Common myeloid progenitor, CD34-positive (primary cell): ENCODE data around the gene CUEDC1.
A peak's percentile ranks its signal among the peaks of the same experiment; 100 is the strongest.

Experiments used
- CTCF ChIA-PET: fragments of 350-600 bp; sonication (Branson Sonifier 250); formaldehyde crosslinking; loops from one replicate; lab custom pipeline; 2021; ENCODE audit warnings: antibody characterized with exemption; lab: Charles Lee
- POLR2A ChIA-PET: fragments of 350-600 bp; sonication (Branson Sonifier 250); formaldehyde crosslinking; loops from one replicate; lab custom pipeline; 2021; ENCODE audit warnings: antibody characterized with exemption; lab: Charles Lee
- DNase-seq, 3 donors: peaks; one replicate each; pipeline versions ENCODE4 v3.0.0 to v3.0.0-alpha.2; 2013
- H3K27ac ChIP-seq, 2 experiments: 1 replicate in 1 of 2; 2 replicates in 1 of 2; pipeline ENCODE4 v1.7.0; 2013; ENCODE audit warnings: inconsistent platforms in 2 of 2, low read length in 2 of 2, mild to moderate bottlenecking in 2 of 2, low read depth in 1 of 2, moderate library complexity in 1 of 2; ENCODE audit not compliant: severe bottlenecking in 2 of 2, insufficient read depth in 1 of 2, poor library complexity in 1 of 2
- H3K27me3 ChIP-seq, 5 experiments: replicated peaks in 2 of 5; 1 replicate in 3 of 5; 2 replicates in 2 of 5; pipeline versions ENCODE4 v1.6.1 to v1.7.0; 2013; ENCODE audit warnings: low read length in 4 of 5, mild to moderate bottlenecking in 2 of 5, moderate library complexity in 2 of 5, inconsistent platforms in 1 of 5; ENCODE audit not compliant: insufficient read depth in 5 of 5, control insufficient read depth in 4 of 5
- H3K36me3 ChIP-seq, 4 experiments: 1 replicate in 2 of 4; 2 replicates in 2 of 4; pipeline versions ENCODE4 v1.6.1 to v1.7.0; 2013; ENCODE audit warnings: low read length in 3 of 4, control low read depth in 1 of 4, mild to moderate bottlenecking in 1 of 4; ENCODE audit not compliant: control insufficient read depth in 4 of 4, insufficient read depth in 4 of 4
- H3K4me1 ChIP-seq, 4 experiments: 1 replicate in 3 of 4; 2 replicates in 1 of 4; pipeline versions ENCODE4 v1.6.1 to v1.7.1; 2013; ENCODE audit warnings: low read length in 3 of 4, mild to moderate bottlenecking in 3 of 4, control low read depth in 1 of 4, inconsistent platforms in 1 of 4, moderate library complexity in 1 of 4; ENCODE audit not compliant: control insufficient read depth in 4 of 4, insufficient read depth in 4 of 4; ENCODE audit errors: control extremely low read depth in 1 of 4
- H3K4me3 ChIP-seq, 7 experiments: 1 replicate in 4 of 7; 2 replicates in 3 of 7; pipeline versions ENCODE4 v1.5.1 to v1.7.0; 2013; ENCODE audit warnings: mild to moderate bottlenecking in 7 of 7, low read length in 6 of 7, moderate library complexity in 6 of 7, inconsistent platforms in 2 of 7, low read depth in 2 of 7, control low read depth in 1 of 7; ENCODE audit not compliant: insufficient read depth in 4 of 7, control insufficient read depth in 1 of 7; ENCODE audit errors: extremely low read depth in 1 of 7
- H3K9me3 ChIP-seq, 5 experiments: 1 replicate in 4 of 5; 2 replicates in 1 of 5; pipeline versions ENCODE4 v1.6.1 to v1.7.1; 2013; ENCODE audit warnings: low read length in 4 of 5, mild to moderate bottlenecking in 2 of 5, inconsistent platforms in 1 of 5, low read depth in 1 of 5, moderate library complexity in 1 of 5; ENCODE audit not compliant: control insufficient read depth in 4 of 5, insufficient read depth in 2 of 5; ENCODE audit errors: control extremely low read depth in 1 of 5
- WGBS: methylation state at CpG from one replicate; pipeline ENCODE4 v1.1.5; 2013; ENCODE audit not compliant: insufficient coverage; 5-methylcytosine and 5-hydroxymethylcytosine counted together

Gene CUEDC1

DNA sequence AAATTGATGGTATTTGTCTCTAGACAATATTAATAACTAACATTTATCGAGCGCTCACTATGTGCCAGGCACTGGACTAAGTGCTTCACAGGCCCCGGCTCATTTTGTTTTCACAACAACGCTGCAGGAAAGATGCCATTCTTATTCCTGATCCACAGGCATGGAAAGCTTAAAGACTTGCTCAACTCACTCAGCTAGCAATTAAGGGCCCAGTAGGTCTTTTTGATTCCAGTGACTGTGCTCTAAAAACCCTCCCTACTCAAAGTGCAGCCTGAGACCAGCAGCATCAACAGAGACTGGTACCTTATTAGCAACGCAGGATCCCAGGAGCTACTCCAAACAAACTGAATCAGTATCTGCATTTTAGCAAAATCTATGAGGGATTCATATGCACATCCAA lies 35.3 kb downstream of the CUEDC1 start:
- H3K27me3 ChIP-seq: no peaks in the 10 kb centered on the region
- POLR2A ChIA-PET: no interaction called here
- CTCF ChIA-PET: interaction anchor here (1.0 to 1.6 kb wide), 5 partner anchors 29 to 75 kb away, joined by 3 to 4 read pairs (median 3); no protein-coding TSS in a partner anchor
- H3K36me3 ChIP-seq: no peaks in the 10 kb centered on the region
- no peaks in the 10 kb centered on the region for H3K9me3 ChIP-seq
- no peak for DNase-seq
- H3K4me1 ChIP-seq: no peaks in the 10 kb centered on the region
- no peak overlapping the region for H3K4me3 ChIP-seq
- no CpG with 5 or more reads among the region's 5 CpGs for WGBS
- no peak overlapping the region for H3K27ac ChIP-seq

DNA sequence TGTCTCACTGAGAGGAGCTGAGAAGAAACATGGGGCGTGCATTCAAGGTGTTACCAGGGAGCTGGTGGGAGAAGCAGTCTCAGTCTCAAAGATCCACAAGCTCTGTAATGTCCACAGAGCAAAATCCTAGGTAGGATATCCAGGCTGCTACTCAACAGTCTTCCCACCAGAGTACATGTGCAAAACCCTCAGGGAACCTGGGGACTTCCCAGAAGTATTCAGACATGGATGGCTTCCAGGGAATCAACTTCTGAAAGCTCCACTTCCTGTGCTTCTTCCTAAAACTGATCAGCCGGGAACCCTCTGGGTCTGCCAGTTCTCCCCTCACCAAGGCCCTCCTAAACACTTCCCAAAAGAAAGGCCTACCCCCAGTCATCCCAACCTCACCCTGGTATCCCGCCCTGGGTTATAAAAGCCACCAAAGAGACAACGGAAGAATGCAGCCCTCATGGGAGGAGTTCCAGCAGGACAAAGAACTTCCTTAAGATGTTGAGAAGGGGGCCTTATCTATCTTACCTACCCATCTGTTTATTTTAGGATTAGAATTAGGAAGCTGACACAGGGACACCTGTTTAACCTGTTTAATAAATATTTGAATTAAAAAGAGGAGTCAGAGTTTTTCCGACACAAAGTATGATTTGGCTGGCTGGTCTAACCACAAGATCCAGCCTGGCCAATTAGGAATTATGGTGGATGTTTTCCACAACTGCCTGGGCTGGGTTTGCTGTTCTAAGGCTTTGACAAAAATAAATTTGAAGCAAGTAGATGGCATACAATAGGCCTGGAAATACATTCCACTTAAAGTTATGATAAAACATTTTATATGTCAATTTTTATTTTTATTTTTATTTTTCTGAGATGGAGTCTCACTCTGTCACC lies 37.0 kb downstream of the CUEDC1 start:
- Histone ChIP-seq H3K9me3 (no peaks in the 10 kb centered on the region), H3K27me3 (no peaks in the 10 kb centered on the region), H3K36me3 (no peaks in the 10 kb centered on the region), H3K4me1 (no peaks in the 10 kb centered on the region), H3K27ac (no peak overlapping the region), H3K4me3 (no peak overlapping the region)
- CTCF ChIA-PET: interaction anchor here (0.8 to 2.0 kb wide), 10 partner anchors 10 to 81 kb away, joined by 3 to 8 read pairs (median 4); no protein-coding TSS in a partner anchor
- DNase-seq: no peak
- POLR2A ChIA-PET: interaction anchor here (0.7 kb wide), 1 partner anchor 10 kb away, joined by 4 read pairs; no protein-coding TSS in a partner anchor
- WGBS: 74% methylated on average over 2 of the region's 5 CpGs

DNA sequence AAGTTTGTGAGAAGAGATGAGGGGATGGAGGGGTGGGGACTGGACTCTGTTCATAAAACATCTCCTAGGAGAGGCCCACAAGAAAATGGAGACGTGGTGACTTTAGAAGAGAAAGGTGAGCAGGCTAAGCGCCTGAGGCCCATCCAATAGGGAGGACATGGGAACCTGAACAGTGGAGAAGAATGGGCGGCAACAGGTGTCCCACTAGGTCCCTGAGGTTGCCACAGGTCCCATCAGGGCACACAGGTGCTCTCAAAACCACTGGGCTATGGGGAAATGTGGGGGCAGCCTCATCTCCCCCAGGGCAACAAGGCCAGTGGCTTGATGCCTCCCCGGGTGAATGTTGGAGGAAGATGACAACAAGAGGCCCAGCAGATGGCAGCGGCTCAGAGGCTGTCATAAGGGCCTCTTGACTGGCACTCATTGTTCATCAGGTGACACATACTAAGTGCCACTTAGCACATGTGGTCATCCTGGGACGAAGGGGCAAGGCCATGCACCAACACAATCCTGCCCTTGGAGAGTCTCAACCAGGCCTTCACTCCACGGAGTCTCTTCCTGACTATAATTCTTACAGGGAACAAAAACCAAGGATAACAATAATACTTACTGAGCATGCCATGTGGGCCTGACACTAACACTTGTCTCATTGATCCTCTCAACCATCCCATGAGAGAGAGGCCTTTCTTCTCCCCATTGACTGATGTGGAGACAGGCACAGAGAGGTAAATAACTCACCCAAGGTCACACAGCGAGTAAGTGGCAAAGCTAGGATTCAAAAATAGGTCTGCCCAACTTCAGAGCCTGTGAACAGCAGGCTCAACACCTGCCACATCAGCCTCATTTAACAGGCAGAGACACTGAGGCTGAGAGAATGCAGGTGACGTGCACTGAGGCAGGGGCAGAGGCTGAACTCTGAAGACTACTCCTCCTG lies 38.0 kb downstream of the CUEDC1 start:
- H3K27ac ChIP-seq: no peak overlapping the region
- no peak overlapping the region for H3K4me3 ChIP-seq
- no peaks in the 10 kb centered on the region for H3K4me1 ChIP-seq
- DNase-seq: peak in 2 of 3 donors; percentile 45 to 47
- H3K36me3 ChIP-seq: no peaks in the 10 kb centered on the region
- WGBS: 96% methylated on average over 9 of the region's 9 CpGs
- ChIA-PET CTCF (interaction anchor here (0.8 to 2.0 kb wide), 8 partner anchors 9 to 76 kb away, joined by 3 to 8 read pairs (median 4); no protein-coding TSS in a partner anchor), POLR2A (no interaction called here)
- no peaks in the 10 kb centered on the region for H3K9me3 ChIP-seq
- no peaks in the 10 kb centered on the region for H3K27me3 ChIP-seq

DNA sequence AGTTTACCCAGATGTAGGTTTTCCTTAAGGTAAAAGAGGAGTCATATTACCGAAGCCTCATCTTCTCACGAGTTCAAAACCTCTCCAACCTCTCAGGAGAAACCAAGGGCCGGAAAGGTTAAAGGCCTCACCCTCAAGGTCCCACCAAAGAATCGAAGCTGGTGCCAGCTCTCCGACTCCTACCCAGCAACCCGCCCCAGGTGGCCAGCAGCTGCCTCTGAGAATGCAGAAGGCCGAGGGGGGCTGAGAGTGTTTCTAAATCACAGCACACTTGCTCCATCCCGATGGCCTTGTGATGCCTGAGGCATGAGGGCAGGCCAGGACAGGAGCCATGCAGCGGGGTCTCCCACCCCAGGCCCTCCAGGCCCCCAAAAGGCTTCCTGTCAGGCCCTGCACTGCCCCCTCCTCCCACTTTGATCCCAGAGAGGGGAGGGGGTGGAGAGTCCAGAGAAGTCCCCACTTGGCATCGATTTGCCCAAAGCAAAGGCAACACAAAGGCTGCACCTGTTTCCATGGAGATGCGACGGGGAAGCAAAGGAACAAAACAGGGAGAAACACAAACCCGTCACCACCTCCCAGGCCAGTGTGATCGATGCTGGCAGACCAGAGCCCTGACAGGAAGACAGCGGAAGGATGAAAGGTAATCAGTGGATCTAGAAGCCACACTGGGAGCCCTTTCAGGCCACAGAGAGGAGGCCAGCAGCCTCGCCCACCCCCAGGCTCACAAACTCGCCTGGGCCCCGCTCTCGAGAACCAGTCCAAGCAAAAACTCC lies 39.0 kb downstream of the CUEDC1 start:
- Histone ChIP-seq H3K4me1 (no peaks in the 10 kb centered on the region), H3K36me3 (no peaks in the 10 kb centered on the region), H3K4me3 (no peak overlapping the region), H3K27ac (no peak overlapping the region), H3K27me3 (no peaks in the 10 kb centered on the region), H3K9me3 (no peaks in the 10 kb centered on the region)
- DNase-seq: no peak
- POLR2A ChIA-PET: no interaction called here
- CTCF ChIA-PET: interaction anchor here (0.7 to 2.6 kb wide), 8 partner anchors 11 to 83 kb away, joined by 3 to 9 read pairs (median 6); no protein-coding TSS in a partner anchor
- 96% methylated on average over 17 of the region's 19 CpGs for WGBS

DNA sequence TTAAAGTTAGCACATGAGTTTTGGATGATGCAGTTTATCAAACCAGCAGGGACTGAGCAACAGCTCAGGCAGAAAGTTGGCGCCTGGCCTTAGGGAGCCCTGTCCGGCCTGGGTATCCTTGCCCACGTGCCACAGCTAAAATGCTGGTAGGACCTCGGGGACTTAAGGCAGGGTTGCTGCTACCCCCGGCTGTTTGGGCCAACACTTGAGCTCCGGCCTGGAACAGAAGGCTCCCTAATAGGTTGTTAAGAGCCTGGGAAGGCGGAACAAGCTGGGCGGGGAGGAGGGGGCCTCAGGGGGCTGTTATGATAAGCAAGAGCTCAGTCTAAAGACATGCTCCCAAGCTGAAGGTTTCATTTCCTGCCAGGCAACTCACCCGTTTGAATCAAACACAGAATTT lies 39.7 kb downstream of the CUEDC1 start:
- POLR2A ChIA-PET: no interaction called here
- no peaks in the 10 kb centered on the region for H3K36me3 ChIP-seq
- no peaks in the 10 kb centered on the region for H3K4me1 ChIP-seq
- DNase-seq: no peak
- CTCF ChIA-PET: interaction anchor here (0.7 to 2.6 kb wide), 9 partner anchors 10 to 84 kb away, joined by 3 to 9 read pairs (median 5); no protein-coding TSS in a partner anchor
- no peak overlapping the region for H3K4me3 ChIP-seq
- WGBS: 99% methylated on average over 8 of the region's 9 CpGs
- no peak overlapping the region for H3K27ac ChIP-seq
- no peaks in the 10 kb centered on the region for H3K9me3 ChIP-seq
- H3K27me3 ChIP-seq: no peaks in the 10 kb centered on the region

DNA sequence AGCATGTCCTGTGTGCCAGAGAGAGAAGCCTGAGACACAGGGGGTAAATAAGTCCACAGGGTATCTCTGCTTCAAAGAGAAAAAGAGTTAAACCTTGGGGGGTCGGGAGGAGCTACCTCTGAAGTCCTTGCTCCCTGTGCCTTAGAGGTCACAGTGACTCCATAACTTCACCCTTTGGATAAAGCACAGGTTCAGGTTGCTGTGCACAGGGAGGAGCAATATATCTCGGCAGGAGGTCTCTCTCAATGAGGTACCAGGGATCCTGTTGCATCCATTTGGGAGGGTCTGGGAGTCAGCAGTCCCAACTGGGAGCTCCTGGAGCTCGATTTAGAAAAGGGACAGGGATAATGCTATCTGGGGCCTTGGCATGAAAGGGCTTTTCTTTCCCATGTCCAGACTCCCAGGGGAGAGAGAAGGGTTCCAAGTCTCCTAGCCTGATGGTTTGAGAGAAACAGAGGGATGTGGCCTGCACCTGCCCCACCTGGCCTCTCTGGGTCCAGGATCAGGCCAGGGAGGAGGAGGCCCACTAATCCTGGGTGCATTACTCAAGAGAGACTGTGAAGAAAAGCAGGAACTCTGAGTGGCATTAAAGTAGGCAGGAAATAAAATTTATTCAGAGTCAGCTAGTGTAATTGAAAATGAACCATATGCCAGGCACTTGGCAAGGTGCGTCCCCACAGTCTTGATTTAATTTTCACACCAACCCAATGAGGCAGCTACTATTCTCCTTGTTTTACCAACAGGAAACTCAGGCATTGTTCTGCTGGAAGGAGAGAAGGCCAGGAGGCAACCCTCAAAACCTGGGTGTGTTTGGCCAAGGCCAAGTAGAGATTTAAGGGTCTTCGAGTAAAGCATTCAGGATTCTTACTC lies 40.7 kb downstream of the CUEDC1 start:
- no peaks in the 10 kb centered on the region for H3K36me3 ChIP-seq
- CTCF ChIA-PET: interaction anchor here (1.0 to 2.6 kb wide), 6 partner anchors 9 to 85 kb away, joined by 3 to 9 read pairs (median 6); no protein-coding TSS in a partner anchor
- no peaks in the 10 kb centered on the region for H3K27me3 ChIP-seq
- no peaks in the 10 kb centered on the region for H3K9me3 ChIP-seq
- H3K4me1 ChIP-seq: peaks cover 0 to 2% (median 0%) of the 10 kb centered on the region in 4 experiments
- POLR2A ChIA-PET: no interaction called here
- WGBS: 93% methylated on average over 2 of the region's 5 CpGs
- no peak overlapping the region for H3K27ac ChIP-seq
- DNase-seq: no peak
- H3K4me3 ChIP-seq: no peak overlapping the region
